Cardiac muscle cell (in vitro differentiated cells and primary cell): ENCODE data around the gene UBXN7. TPM values are rescaled to one million over a fixed set of nuclear protein-coding genes. Genes with fewer than 3 reads are reported as not detected.
"Not testable (repeated sequence)": the region's sequence is repeated elsewhere in the genome, so short reads cannot be mapped to it uniquely, and the experiment has no call there.

Experiments
- DNase-seq, 2 donors: peaks; one replicate each; pipeline versions ENCODE4 v3.0.0 to v3.0.0-alpha.2; 2010 to 2017; ENCODE audit warnings: low read depth in 1 of 2, low spot score in 1 of 2
- H3K27ac ChIP-seq: fragments of 200-600 bp; sonication (generic); 2 replicates; pipeline ENCODE4 v1.5.1; 2016
- H3K27me3 ChIP-seq: fragments of 200-600 bp; sonication (generic); 2 replicates; pipeline ENCODE4 v1.6.0; 2016; ENCODE audit warnings: control low read depth
- H3K36me3 ChIP-seq: fragments of 200-600 bp; sonication (generic); 2 replicates; pipeline ENCODE4 v1.5.1; 2016; ENCODE audit warnings: control low read depth
- H3K4me1 ChIP-seq: fragments of 200-600 bp; sonication (generic); 2 replicates; pipeline ENCODE4 v1.8.1; 2017; ENCODE audit warnings: low read depth, mild to moderate bottlenecking, mixed run types
- H3K4me3 ChIP-seq: fragments of 200-600 bp; sonication (generic); 2 replicates; pipeline ENCODE4 v1.5.1; 2016; ENCODE audit warnings: mild to moderate bottlenecking
- H3K9me3 ChIP-seq: fragments of 200-600 bp; sonication (generic); 2 replicates; pipeline ENCODE4 v1.5.1; 2017; ENCODE audit warnings: low read depth, mild to moderate bottlenecking, control low read depth
- polyA plus RNA-seq: library from polyadenylated mRNA; unstranded; fragments of >200 nt; fragmentation: Nextera tagmentation; extraction: Ambion mirVana; gene quantifications from 2 replicates; pipeline ENCODE4 v1.2.1, GENCODE V29; 2016
- total RNA-seq: library from RNA; depleted of rRNA; stranded (reverse); fragments of >200 nt; gene quantifications from 2 replicates; pipeline ENCODE4 v1.2.3, GENCODE V29; 2016
- TF ChIP-seq, protein P1 (sequence below): IDR thresholded peaks from 2 replicates; pipeline ENCODE4 v1.5.1; 2012; ENCODE audit warnings: low read depth, mild to moderate bottlenecking, low read length

The UBXN7 gene
- total and polyA plus RNA-seq, 2 experiments from 2014 or later: 27.7 to 33.1 TPM

DNA sequence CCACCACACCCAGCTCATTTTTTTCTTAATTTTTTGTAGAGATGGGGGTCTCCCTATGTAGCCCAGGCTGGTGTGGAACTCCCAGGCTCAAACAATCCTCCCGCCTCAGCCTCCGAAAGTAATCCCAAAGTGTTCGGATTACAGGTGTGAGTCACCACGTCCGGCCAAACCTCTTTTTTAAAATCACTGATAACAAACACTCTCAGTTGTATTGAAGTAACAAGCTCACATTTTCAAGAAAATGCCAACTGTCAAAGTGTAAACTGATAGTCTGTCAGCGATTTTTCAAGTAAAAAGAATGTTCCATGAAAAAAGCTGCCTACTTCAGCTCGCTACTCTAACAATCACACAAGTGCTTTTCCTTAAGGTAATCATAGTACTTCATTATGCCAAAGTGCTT, 33.4 kb downstream of the UBXN7 start:
- TF ChIP-seq, protein P1, sequence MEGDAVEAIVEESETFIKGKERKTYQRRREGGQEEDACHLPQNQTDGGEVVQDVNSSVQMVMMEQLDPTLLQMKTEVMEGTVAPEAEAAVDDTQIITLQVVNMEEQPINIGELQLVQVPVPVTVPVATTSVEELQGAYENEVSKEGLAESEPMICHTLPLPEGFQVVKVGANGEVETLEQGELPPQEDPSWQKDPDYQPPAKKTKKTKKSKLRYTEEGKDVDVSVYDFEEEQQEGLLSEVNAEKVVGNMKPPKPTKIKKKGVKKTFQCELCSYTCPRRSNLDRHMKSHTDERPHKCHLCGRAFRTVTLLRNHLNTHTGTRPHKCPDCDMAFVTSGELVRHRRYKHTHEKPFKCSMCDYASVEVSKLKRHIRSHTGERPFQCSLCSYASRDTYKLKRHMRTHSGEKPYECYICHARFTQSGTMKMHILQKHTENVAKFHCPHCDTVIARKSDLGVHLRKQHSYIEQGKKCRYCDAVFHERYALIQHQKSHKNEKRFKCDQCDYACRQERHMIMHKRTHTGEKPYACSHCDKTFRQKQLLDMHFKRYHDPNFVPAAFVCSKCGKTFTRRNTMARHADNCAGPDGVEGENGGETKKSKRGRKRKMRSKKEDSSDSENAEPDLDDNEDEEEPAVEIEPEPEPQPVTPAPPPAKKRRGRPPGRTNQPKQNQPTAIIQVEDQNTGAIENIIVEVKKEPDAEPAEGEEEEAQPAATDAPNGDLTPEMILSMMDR: no peak
- H3K9me3 ChIP-seq: no peaks in the 10 kb centered on the region
- H3K4me1 ChIP-seq: no peaks in the 10 kb centered on the region
- H3K27me3 ChIP-seq: no peaks in the 10 kb centered on the region
- H3K36me3 ChIP-seq: peaks cover 31% of the 10 kb centered on the region
- DNase-seq: peak in 1 of 2 donors; percentile 27
- H3K27ac ChIP-seq: no peak overlapping the region
- H3K4me3 ChIP-seq: no peak overlapping the region

DNA sequence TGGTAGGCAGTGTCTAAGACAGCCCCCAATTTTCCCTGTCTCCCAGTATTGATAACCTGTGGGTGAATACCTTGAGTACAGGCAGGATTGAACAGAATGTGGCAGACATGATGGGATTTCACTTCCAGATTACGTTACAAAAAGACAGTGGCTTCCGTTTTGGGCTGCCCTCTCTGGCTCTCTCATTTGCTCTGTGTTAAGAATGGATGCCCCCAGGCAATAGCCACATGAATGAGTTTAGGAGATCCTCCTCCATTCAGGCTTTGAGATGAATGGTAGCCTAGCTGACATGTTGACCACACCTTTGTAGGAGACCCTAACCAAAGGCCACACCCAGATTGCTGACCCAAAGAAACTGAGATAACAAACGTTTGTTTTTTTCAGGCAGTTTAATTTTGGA, 34.3 kb downstream of the UBXN7 start:
- Histone ChIP-seq H3K4me1 (no peaks in the 10 kb centered on the region), H3K9me3 (no peaks in the 10 kb centered on the region), H3K4me3 (no peak overlapping the region), H3K27ac (no peak overlapping the region), H3K36me3 (peaks cover 37% of the 10 kb centered on the region), H3K27me3 (no peaks in the 10 kb centered on the region)
- DNase-seq: no peak
- TF ChIP-seq, protein P1: no peak

DNA sequence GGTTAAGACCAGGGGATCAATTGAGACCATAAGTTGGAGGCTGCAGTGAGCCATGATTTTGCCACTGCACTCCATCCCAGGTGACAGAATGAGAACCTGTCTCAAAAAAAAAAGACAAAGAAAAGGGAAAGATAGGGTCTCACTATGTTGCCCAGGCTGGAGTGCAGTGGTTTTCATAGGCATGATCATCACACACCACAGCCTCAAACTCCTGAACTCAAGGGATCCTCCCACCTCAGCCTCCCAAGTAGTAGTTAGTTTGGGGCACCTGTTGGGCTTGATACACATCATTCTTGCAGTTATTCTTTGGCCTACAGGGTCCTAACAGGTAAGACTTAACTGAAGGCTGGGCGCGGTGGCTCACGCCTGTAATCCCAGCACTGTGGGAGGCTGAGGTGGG, 42.1 kb downstream of the UBXN7 start:
- no peaks in the 10 kb centered on the region for H3K27me3 ChIP-seq
- H3K4me1 ChIP-seq: no peaks in the 10 kb centered on the region
- H3K9me3 ChIP-seq: no peaks in the 10 kb centered on the region
- H3K36me3 ChIP-seq: peaks cover 53% of the 10 kb centered on the region
- DNase-seq: no peak
- H3K4me3 ChIP-seq: no peak overlapping the region
- no peak overlapping the region for H3K27ac ChIP-seq
- TF ChIP-seq, protein P1: no peak

DNA sequence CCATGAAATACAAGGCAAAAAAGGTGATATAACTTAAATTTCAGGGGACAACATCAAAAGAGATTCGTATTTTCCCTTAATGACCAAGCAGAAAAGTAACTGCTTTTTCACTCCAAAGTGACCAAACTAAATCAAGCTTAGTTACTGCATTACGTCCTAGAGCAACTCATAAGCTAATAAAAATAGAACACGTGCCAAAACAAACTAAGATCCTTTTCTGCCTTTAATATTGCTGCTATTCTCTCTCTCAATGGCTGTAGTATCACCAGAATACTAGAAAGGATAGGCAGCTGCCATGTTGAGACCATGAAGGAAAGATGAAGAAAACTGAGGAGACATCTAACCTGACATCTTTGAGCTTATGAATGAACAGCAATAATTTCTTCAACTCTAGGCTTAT, 43.3 kb downstream of the UBXN7 start:
- Histone ChIP-seq H3K9me3 (no peaks in the 10 kb centered on the region), H3K27ac (no peak overlapping the region), H3K36me3 (peaks cover 47% of the 10 kb centered on the region), H3K4me3 (no peak overlapping the region), H3K4me1 (no peaks in the 10 kb centered on the region), H3K27me3 (no peaks in the 10 kb centered on the region)
- peak in 1 of 2 donors; percentile 3 for DNase-seq
- TF ChIP-seq, protein P1: no peak

DNA sequence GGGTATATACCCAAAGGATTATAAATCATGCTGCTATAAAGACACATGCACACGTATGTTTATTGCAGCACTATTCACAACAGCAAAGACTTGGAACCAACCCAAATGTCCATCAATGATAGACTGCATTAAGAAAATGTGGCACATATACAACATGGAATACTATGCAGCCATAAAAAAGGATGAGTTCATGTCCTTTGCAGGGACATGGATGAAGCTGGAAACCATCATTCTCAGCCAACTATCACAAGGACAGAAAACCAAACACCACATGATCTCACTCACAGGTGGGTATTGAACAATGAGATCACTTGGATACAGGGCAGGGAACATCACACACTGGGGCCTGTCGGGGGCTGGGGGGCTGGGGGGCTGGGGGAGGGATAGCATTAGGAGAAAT, 44.3 kb downstream of the UBXN7 start:
- H3K9me3 ChIP-seq, H3K27ac ChIP-seq, H3K27me3 ChIP-seq, H3K4me3 ChIP-seq, H3K4me1 ChIP-seq, DNase-seq: not testable (repeated sequence)
- peaks cover 38% of the 10 kb centered on the region for H3K36me3 ChIP-seq

DNA sequence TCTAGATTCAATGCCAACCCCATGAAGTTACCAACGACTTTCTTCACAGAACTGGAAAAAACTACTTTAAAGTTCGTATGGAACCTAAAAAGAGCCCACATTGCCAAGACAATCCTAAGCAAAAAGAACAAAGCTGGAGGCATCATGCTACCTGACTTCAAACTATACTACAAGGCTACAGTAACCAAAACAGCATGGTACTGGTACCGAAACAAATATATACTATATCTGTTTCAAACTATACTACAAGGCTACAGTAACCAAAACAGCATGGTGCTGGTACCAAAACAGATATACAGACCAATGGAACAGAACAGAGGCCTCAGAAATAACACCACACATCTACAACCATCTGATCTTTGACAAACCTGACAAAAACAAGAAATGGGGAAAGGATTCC, 45.4 kb downstream of the UBXN7 start:
- not testable (repeated sequence) for H3K9me3 ChIP-seq, H3K4me1 ChIP-seq, DNase-seq, H3K27me3 ChIP-seq, H3K4me3 ChIP-seq, H3K27ac ChIP-seq
- H3K36me3 ChIP-seq: peaks cover 31% of the 10 kb centered on the region

DNA sequence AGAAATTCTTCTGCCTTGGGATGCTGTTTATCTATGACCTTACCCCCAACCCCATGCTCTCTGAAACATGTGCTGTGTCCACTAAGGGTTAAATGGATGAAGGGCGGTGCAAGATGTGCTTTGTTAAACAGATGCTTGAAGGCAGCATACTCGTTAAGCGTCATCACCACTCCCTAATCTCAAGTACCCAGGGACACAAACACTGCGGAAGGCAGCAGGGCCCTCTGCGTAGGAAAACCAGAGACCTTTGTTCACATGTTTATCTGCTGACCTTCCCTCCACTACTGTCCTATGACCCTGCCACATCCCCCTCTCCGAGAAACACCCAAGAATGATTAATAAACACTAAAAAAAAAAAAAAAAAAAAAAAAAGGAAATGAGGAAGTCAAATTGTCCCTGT, 46.2 kb downstream of the UBXN7 start:
- H3K4me1 ChIP-seq, H3K27ac ChIP-seq, DNase-seq, H3K4me3 ChIP-seq, H3K27me3 ChIP-seq, H3K9me3 ChIP-seq: not testable (repeated sequence)
- H3K36me3 ChIP-seq: peaks cover 24% of the 10 kb centered on the region

DNA sequence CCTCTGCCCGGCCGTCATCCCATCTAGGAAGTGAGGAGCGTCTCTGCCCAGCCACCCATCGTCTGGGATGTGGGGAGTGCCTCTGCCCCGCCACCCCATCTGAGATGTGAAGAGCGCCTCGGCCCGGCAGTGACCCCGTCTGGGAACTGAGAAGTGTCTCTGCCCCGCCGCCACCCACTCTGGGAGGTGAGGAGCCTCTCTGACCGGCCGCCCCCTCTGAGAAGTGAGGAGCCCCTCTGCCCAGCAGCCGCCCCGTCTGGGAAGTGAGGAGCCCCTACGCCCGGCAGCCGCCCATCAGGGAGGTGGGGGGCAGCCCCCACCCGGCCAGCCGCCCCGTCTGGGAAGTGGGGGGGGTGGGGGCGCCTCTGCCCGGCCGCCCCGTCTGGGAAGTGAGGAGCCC, 46.8 kb downstream of the UBXN7 start:
- not testable (repeated sequence) for H3K9me3 ChIP-seq, H3K27me3 ChIP-seq, H3K4me1 ChIP-seq, H3K4me3 ChIP-seq, DNase-seq, H3K27ac ChIP-seq
- H3K36me3 ChIP-seq: peaks cover 19% of the 10 kb centered on the region
